ENCODE data around the gene EIF5A.
A peak's percentile ranks its signal among the peaks of the same experiment; 100 is the strongest.
"Not testable (repeated sequence)": the region's sequence is repeated elsewhere in the genome, so short reads cannot be mapped to it uniquely, and the experiment has no call there.

EIF5A gene

GRCh38 chr17:7330638-7331015, 23.2 kb downstream of the EIF5A start:
- no peak for DNase-seq (ENCODE audit: low read depth)

DNA sequence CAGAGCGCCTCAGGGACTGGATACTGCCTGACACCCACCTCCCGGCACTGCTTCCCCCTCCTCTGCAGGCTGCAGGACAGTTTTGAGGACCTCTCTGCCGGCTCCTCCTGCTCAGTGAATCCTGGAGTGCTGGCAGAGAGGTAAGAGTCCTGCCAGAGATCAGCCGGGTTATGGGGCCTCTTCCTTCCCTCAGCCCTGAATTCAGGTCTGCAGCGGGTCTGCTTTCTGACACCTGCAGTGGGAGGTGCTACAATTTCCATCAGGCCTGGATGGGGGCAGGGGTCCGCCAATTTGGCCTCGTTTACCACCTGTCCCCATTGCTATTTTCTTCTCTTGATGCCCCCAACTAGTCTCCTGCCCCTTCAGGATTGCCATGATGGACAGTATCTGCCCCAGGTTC, 24.7 kb downstream of the EIF5A start:
- no peak for DNase-seq (ENCODE audit: low read depth)

DNA sequence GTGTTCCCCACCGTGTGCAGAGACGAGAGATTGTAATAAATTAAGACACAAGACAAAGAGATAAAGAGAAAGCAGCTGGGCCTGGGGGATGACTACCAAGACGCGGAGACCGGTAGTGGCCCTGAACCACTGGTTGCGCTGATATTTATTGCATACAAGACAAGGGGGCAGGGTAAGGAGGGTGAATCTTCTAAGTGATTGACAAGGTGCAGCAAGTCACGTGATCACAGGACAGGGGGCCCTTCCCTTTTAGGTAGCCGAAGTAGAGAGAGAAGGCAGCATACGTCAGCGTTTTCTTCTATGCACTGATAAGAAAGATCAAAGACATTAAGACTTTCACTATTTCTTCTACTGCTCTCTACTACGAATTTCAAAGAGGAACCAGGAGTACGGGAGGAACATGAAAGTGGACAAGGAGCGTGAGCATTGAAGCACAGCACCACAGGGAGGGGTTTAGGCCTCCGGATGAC, 25.2 kb downstream of the EIF5A start:
- not testable (repeated sequence) for DNase-seq (ENCODE audit: low read depth)

GRCh38 chr17:7334938-7335538, 27.6 kb downstream of the EIF5A start:
- DNase-seq (ENCODE audit: low read depth): no peak

GRCh38 chr17:7335765-7336164, 28.3 kb downstream of the EIF5A start:
- DNase-seq (ENCODE audit: low read depth): not testable (repeated sequence)

DNA sequence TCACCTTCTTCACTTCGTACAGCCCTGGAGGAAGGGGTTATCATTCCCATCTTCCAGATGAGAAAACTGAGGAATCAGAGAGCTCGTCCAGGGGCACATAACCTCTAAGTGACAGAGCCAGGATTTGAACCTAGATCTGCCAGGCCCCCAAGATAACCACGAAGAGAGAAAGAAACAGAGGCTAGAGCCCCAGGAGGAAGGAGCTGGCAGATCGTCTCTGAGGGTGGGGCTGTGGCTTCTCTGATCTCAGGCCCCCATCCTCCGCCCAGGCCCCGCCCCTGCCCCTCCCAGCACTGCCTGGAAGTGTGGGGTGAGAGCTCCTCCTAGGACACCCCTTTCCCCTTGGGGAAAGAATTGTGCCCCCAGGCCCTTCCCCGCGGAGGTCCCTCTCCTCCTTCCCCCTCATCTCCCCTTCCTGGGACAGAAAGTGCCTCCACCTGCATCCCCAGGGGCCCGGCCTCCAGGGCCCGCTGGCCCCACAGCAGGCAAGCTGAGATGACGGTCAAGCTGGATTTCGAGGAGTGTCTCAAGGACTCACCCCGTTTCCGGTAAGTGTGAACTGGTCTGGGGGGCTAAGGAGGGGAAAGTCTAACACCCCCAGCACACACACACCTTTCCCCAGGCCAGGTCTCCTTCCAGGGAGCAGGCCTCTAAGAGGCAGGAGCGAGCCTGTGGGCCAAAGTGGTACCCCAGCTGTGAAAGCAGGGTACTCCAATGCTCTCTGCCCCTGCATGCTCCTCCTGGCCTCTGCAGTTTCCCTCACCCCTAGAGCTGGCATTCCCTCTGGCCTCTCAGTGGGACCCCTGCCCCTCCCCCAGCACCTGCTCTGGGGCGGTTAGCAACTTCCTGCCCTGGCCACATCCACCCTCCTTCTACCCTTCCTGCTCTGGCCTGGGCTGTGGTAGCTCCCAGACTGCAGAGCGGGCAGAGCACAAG, 29.1 kb downstream of the EIF5A start, which contains the start of gene ACAP1:
ACAP1 (plus strand) TSS at position 290 of the 936 bp plus-strand sequence; CDS start at position 496, 206 bp downstream.
- DNase-seq (ENCODE audit: low read depth): peak; percentile 76

GRCh38 chr17:7337600-7337999, 30.2 kb downstream of the EIF5A start:
- DNase-seq (ENCODE audit: low read depth): not testable (repeated sequence)

GRCh38 chr17:7340179-7340578, 32.8 kb downstream of the EIF5A start:
- DNase-seq (ENCODE audit: low read depth): no peak

DNA sequence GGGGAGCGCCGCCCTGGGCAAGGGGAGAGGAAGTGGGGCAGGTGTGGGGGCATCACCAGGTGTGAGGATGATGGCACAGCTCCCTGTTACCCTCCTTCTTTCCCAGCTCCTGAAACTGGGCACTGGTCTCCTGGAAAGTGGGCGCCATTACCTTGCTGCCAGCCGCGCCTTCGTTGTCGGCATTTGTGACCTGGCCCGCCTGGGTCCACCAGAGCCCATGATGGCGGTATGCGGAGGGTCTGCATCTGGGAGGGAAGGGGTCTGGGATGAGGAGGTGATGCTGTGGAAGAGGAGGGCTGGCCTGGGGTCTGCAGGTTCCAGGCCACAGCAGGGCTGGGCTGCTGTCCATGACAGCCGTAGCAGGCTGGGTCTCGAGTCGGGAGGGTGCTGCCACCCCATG, 34.4 kb downstream of the EIF5A start:
- no peak for DNase-seq (ENCODE audit: low read depth)

DNA sequence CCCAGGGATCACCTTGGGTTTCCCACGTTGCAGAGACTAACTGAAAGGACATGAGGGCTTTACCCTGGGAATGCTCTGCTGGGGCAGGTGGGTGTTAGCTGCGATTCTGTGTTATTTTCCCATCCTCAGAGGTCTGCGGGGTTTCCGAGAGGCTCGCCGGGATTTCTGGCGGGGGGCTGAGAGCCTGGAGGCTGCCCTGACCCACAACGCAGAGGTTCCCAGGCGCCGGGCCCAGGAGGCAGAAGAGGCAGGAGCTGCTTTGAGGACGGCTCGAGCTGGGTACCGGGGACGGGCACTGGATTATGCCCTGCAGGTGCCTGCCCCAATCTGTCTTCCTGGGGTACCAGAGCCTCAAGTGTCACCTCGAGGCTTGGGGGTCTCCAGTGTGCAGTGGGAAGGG, 35.8 kb downstream of the EIF5A start:
- no peak for DNase-seq (ENCODE audit: low read depth)

GRCh38 chr17:7346761-7347614, 39.6 kb downstream of the EIF5A start:
- DNase-seq (ENCODE audit: low read depth): no peak

- DNase-seq (ENCODE audit: low read depth): no peak
These were observed 40.4 kb downstream of the EIF5A start for GRCh38 chr17:7347630-7348477.

DNA sequence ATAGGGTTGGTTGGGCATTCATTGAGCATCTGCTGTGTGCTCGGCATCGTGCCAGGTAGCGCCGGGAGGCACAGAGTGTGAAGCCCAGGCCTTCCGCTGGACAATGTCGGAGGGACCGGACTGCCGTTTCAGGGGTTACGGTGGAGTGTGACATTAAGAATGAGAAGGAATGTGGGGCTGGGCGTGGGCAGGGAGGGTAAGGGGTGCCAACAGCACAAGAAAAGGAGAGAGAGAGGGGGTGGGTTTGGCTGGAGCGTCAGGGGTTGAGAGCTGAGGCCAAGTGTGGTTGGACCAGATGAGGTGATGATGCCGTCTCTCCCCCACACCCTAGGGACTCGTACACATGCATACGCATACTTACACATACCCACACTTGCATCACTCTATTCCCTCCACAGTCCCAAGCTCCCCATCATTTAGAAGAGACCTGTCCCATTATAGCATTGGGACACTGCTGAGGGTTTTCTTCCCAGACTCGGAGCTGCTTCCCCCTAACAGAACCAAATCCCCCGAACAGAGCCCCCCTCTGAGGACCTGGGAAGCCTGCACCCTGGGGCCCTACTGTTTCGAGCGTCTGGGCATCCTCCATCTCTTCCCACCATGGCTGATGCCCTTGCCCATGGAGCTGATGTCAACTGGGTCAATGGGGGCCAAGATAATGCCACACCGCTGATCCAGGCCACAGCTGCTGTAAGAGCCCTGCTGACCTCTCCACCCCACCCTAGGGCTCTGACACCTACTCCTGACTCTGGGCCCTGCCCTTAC, 41.2 kb downstream of the EIF5A start:
- no peak for DNase-seq (ENCODE audit: low read depth)

- peak; percentile 67 for DNase-seq (ENCODE audit: low read depth)
These were observed 44.5 kb downstream of the EIF5A start, which contains the start of gene KCTD11 for GRCh38 chr17:7351665-7352502. TSS of gene KCTD11 (plus strand) at chr17:7352162.

- DNase-seq (ENCODE audit: low read depth): no peak
These were observed 45.1 kb downstream of the EIF5A start for GRCh38 chr17:7352503-7352889.

DNA sequence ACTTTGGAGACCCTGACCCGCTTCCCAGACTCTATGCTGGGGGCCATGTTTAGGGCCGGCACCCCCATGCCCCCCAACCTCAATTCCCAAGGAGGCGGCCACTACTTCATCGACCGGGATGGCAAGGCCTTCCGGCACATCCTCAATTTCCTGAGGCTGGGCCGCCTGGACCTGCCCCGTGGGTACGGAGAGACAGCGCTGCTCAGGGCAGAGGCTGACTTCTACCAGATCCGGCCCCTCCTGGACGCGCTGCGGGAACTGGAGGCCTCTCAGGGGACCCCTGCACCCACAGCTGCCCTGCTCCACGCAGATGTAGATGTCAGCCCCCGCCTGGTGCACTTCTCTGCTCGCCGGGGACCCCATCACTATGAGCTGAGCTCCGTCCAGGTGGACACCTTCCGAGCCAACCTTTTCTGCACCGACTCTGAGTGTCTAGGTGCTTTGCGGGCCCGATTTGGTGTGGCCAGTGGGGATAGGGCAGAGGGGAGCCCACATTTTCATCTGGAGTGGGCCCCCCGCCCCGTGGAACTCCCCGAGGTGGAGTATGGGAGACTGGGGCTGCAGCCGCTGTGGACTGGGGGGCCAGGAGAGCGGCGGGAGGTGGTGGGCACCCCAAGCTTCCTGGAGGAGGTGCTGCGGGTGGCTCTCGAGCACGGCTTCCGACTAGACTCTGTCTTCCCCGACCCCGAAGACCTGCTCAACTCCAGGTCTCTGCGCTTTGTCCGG, 45.6 kb downstream of the EIF5A start:
- DNase-seq (ENCODE audit: low read depth): no peak

DNA sequence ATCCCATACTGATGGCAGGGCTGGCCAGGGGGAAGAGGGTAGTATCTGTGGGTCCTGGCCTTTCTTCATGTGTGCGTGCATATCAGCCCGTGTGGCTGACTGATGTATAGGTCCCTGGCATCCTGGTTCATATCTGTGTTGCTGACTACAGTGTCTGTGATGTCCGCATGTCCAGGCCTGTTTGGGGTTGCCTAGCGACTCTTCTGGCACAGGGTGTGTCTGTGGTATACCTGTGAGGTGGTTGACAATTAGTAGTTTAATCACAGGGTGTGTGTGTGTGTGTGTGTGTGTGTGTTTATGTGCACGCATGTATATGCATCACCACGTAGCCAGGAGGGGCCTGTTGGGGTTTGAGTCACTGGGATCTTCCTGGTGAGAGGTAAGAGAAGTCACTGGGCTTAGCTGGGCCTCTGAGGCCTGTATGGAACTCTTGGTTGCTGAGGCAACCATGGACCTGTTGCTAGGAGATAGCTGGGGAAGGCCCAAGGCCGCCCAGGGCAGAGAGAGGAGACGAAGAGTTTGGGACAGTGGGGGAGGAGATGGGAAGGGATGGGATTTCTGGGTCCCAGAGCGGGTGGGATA, 46.9 kb downstream of the EIF5A start:
- DNase-seq (ENCODE audit: low read depth): no peak

- DNase-seq (ENCODE audit: low read depth): no peak
These were observed 47.6 kb downstream of the EIF5A start, which contains the start of gene TMEM95 for GRCh38 chr17:7355053-7355452. TSS of gene TMEM95 (plus strand) at chr17:7355156. CDS start at chr17:7355205, 49 bp downstream.

Data from activated gamma-delta T cell treated with anti-CD3 and anti-CD28 coated beads, Interleukin-2, amount 50 U/mL, for 16 hours (primary cell).